Measurements from ENCODE around the gene PLA2G4F. TPM values are rescaled to one million over a fixed set of nuclear protein-coding genes. Genes with fewer than 3 reads are reported as not detected.

PLA2G4F gene
- total RNA-seq, 1 experiment from 2014 or later: not detected

DNA sequence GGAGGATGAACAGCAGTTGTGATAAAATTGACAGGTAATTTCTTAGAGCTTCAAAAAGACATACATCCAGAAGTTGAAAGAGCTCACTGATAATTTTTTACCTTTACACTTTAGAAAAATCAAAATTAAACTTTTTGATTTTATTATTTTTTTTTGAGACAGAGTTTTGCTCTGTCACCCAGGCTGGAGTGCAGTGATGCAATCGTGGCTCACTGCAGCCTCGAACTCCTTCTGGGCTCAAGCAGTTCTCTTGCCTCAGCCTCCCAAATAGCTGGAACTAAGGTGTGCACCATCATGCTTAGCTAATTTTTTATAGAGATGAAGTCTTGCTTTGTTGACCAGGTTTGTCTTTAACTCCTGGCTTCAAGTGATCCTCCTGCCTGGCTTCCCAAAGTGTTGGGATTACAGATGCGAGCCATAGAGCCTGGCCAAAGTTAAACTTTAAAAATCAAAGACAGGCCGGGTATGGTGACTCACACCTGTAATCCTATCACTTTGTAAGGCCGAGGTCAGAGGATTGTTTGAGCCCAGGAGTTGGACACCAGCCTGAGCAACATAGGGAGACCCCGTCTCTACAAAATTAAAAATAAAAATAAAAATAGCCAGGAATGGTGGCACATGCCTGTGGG lies 21.7 kb downstream of the PLA2G4F start:
- no peak overlapping the region for H3K9ac ChIP-seq (ENCODE audit: extremely low read depth, insufficient read length, low read length)
- no peak overlapping the region for H2BK5ac ChIP-seq (ENCODE audit: insufficient read length, low read length)
- H3K9me3 ChIP-seq (ENCODE audit: control insufficient read depth, low read depth, low read length): no peaks in the 10 kb centered on the region
- H4K8ac ChIP-seq (replicated peaks; ENCODE audit: insufficient read length, low read depth, low read length): no peak overlapping the region
- no peaks in the 10 kb centered on the region for H3K27me3 Mint-ChIP-seq (ENCODE audit: low read depth)
- TF ChIP-seq CTCF (conservative IDR thresholded peaks at IDR 0.05): no peak
- H3K4ac ChIP-seq (ENCODE audit: low read depth, low read length): no peak overlapping the region
- H3K27ac Mint-ChIP-seq: no peak overlapping the region
- no peak overlapping the region for H4K5ac ChIP-seq (ENCODE audit: insufficient read length, low read depth, low read length)
- no peak overlapping the region for H3K56ac ChIP-seq (ENCODE audit: insufficient read length, low read depth, low read length)
- no peak overlapping the region for H2BK12ac ChIP-seq (ENCODE audit: insufficient read length, low read depth, low read length)
- no peak overlapping the region for H3K14ac ChIP-seq (ENCODE audit: insufficient read depth, low read length)
- H3T11ph ChIP-seq (ENCODE audit: low read length): no peak overlapping the region
- peaks cover 7 to 10% of the 10 kb centered on the region in 2 experiments for H3K9me3 Mint-ChIP-seq
- H2BK120ac ChIP-seq (ENCODE audit: low read depth, low read length, poor library complexity, severe bottlenecking): no peak overlapping the region
- H3K27me3 ChIP-seq (ENCODE audit: insufficient read depth, low read length): no peaks in the 10 kb centered on the region
- H2AFZ ChIP-seq (ENCODE audit: low read length): no peak overlapping the region
- no peaks in the 10 kb centered on the region for H3K36me3 Mint-ChIP-seq (ENCODE audit: insufficient read depth in 1 of 3, low read depth in 3 of 3)
- H3K18ac ChIP-seq (ENCODE audit: insufficient read length, low read depth, low read length): no peak overlapping the region
- H3K23me2 ChIP-seq (ENCODE audit: insufficient read length, low read depth, low read length, poor library complexity, severe bottlenecking): no peaks in the 10 kb centered on the region
- H4K20me1 ChIP-seq (ENCODE audit: control insufficient read depth, insufficient read depth, insufficient read length): no peaks in the 10 kb centered on the region
- H3K4me1 ChIP-seq (ENCODE audit: insufficient read depth, low read length): no peaks in the 10 kb centered on the region
- H2BK20ac ChIP-seq (ENCODE audit: low read depth, low read length, poor library complexity, severe bottlenecking): no peak overlapping the region
- H4K91ac ChIP-seq (ENCODE audit: insufficient read length, low read depth, low read length): no peak overlapping the region
- peaks cover 7 to 14% of the 10 kb centered on the region in 2 experiments for H3K4me1 Mint-ChIP-seq
- H3K79me2 ChIP-seq (ENCODE audit: insufficient read depth, low read length): no peaks in the 10 kb centered on the region
- no CpG with 5 or more reads among the region's 6 CpGs for WGBS (ENCODE audit: extremely low coverage, insufficient read length, low lambda C conversion rate)
- no peak overlapping the region for H2BK15ac ChIP-seq (ENCODE audit: low read depth, low read length)
- no peak overlapping the region for H3K4me3 Mint-ChIP-seq
- no peaks in the 10 kb centered on the region for H3K79me1 ChIP-seq (ENCODE audit: insufficient read depth, low read depth, low read length, poor library complexity, severe bottlenecking)
- no peak overlapping the region for H3K23ac ChIP-seq (ENCODE audit: insufficient read length, low read depth, low read length)
- H3K27ac ChIP-seq (ENCODE audit: insufficient read length, low read depth, low read length): no peak overlapping the region
- no peak overlapping the region for H2AK5ac ChIP-seq (ENCODE audit: insufficient read length, low read length)
- H3K4me2 ChIP-seq (ENCODE audit: insufficient read depth, insufficient read length, low read length): no peak overlapping the region
- DNase-seq: no peak
